GM19239 (cell line): ENCODE results near the gene XXYLT1.
"Not testable (repeated sequence)": the region's sequence is repeated elsewhere in the genome, so short reads cannot be mapped to it uniquely, and the experiment has no call there.

ENCODE experiments used
- DNase-seq: peaks from one replicate; pipeline ENCODE4 v3.0.0; 2011; ENCODE audit warnings: low spot score; ENCODE audit not compliant: insufficient read length
- FAIRE-seq: peaks from 2 replicates; lab custom pipeline; 2011; peaks lifted over from hg19 to GRCh38; lab: Jason Lieb, UNC

XXYLT1 gene

GRCh38 chr3:195093731-195094130 is 177.2 kb downstream of the XXYLT1 start:
- DNase-seq (no peak), FAIRE-seq (peak; percentile 53)

- not testable (repeated sequence) for DNase-seq, FAIRE-seq
These were observed 182.9 kb downstream of the XXYLT1 start for GRCh38 chr3:195087840-195088601.

- DNase-seq (no peak), FAIRE-seq (no peak)
These were observed 183.6 kb downstream of the XXYLT1 start for GRCh38 chr3:195087328-195087727.

GRCh38 chr3:195086885-195087284 is 184.1 kb downstream of the XXYLT1 start:
- DNase-seq (no peak), FAIRE-seq (no peak)

- no peak for DNase-seq
- no peak for FAIRE-seq
These were observed 184.6 kb downstream of the XXYLT1 start for GRCh38 chr3:195086341-195086740.

GRCh38 chr3:195085356-195086130 is 185.4 kb downstream of the XXYLT1 start:
- DNase-seq (no peak), FAIRE-seq (no peak)

- FAIRE-seq (no peak), DNase-seq (no peak)
These were observed 186.2 kb downstream of the XXYLT1 start for GRCh38 chr3:195084746-195085145.

GRCh38 chr3:195083659-195084058 is 187.3 kb downstream of the XXYLT1 start:
- FAIRE-seq (no peak), DNase-seq (no peak)

GRCh38 chr3:195082811-195083210 is 188.1 kb downstream of the XXYLT1 start:
- DNase-seq = no peak
- no peak for FAIRE-seq

GRCh38 chr3:195081242-195081963 is 189.6 kb downstream of the XXYLT1 start:
- DNase-seq = no peak

GRCh38 chr3:195080571-195081151 is 190.3 kb downstream of the XXYLT1 start:
- FAIRE-seq = no peak
- no peak for DNase-seq

More at GRCh38 chr3:195081242-195081963, 189.6 kb downstream of the XXYLT1 start:
- FAIRE-seq = no peak

- DNase-seq (peak; percentile 47), FAIRE-seq (no peak)
These were observed 190.8 kb downstream of the XXYLT1 start for GRCh38 chr3:195080125-195080524.

GRCh38 chr3:195079636-195080035 is 191.3 kb downstream of the XXYLT1 start:
- FAIRE-seq = no peak
- DNase-seq = no peak

- DNase-seq (no peak), FAIRE-seq (no peak)
These were observed 192.0 kb downstream of the XXYLT1 start for GRCh38 chr3:195078891-195079440.

- FAIRE-seq = no peak
- no peak for DNase-seq
These were observed 193.1 kb downstream of the XXYLT1 start for GRCh38 chr3:195077611-195078540.

GRCh38 chr3:195076981-195077610 is 193.9 kb downstream of the XXYLT1 start:
- no peak for FAIRE-seq

GRCh38 chr3:195075941-195076875 is 194.8 kb downstream of the XXYLT1 start:
- FAIRE-seq = no peak
- DNase-seq = no peak

More at GRCh38 chr3:195076981-195077610, 193.9 kb downstream of the XXYLT1 start:
- DNase-seq = no peak
